SK-N-SH (cell line): ENCODE data around the gene ELANE. TPM values are rescaled to one million over a fixed set of nuclear protein-coding genes. Genes with fewer than 3 reads are reported as not detected.
A peak's percentile ranks its signal among the peaks of the same experiment; 100 is the strongest.
"Not testable (repeated sequence)": the region's sequence is repeated elsewhere in the genome, so short reads cannot be mapped to it uniquely, and the experiment has no call there.

Source experiments
- CTCF ChIA-PET: fragments of 300-600, 350-600 bp; formaldehyde crosslinking; extraction: SDS; loops from one replicate; lab custom pipeline; 2021; lab: Yijun Ruan, JAX
- POLR2A ChIA-PET: fragments of 350-600 bp; sonication (Branson Sonifier 250); formaldehyde crosslinking; extraction: SDS; loops from one replicate; lab custom pipeline; 2020; ENCODE audit warnings: antibody characterized with exemption, inconsistent platforms; lab: Yijun Ruan, JAX
- DNase-seq: peaks from one replicate; pipeline ENCODE4 v3.0.0; 2012
- H2AFZ ChIP-seq: fragments of 200-600 bp; sonication (generic); 2 replicates; pipeline ENCODE4 v1.8.1; 2016; ENCODE audit warnings: antibody characterized with exemption, mild to moderate bottlenecking, low read depth
- H3F3A ChIP-seq: fragments of 200-600 bp; sonication (generic); replicated peaks from 2 replicates; pipeline ENCODE3; 2016; ENCODE audit warnings: antibody characterized with exemption, mild to moderate bottlenecking; ENCODE audit not compliant: insufficient read depth
- H3K27ac ChIP-seq, 2 experiments: fragments of 200-500 bp in 1 of 2; fragments of 200-600 bp in 1 of 2; sonication (Bioruptor generic) in 1 of 2; sonication (generic), shearing (Covaris generic) in 1 of 2; 2 replicates each; pipeline versions ENCODE4 v1.5.1 to v1.6.1; 2014 to 2016; ENCODE audit warnings: low read depth in 2 of 2, inconsistent platforms in 1 of 2, low read length in 1 of 2, mild to moderate bottlenecking in 1 of 2, mixed read lengths in 1 of 2
- H3K27me3 ChIP-seq: fragments of 200-600 bp; sonication (generic), shearing (Covaris generic); 2 replicates; pipeline ENCODE4 v1.6.1; 2016; ENCODE audit warnings: mixed run types; ENCODE audit not compliant: insufficient read depth
- H3K36me3 ChIP-seq, 2 experiments: fragments of 200-500 bp in 1 of 2; fragments of 200-600 bp in 1 of 2; sonication (Bioruptor generic) in 1 of 2; sonication (generic) in 1 of 2; replicated peaks in 1 of 2; 2 replicates each; pipeline versions ENCODE3 to v1.5.1; 2014 to 2016; ENCODE audit warnings: low read length in 1 of 2, mild to moderate bottlenecking in 1 of 2; ENCODE audit not compliant: insufficient read depth in 2 of 2, control insufficient read depth in 1 of 2
- H3K4me1 ChIP-seq, 2 experiments: fragments of 200-500 bp in 1 of 2; fragments of 200-600 bp in 1 of 2; sonication (Bioruptor generic) in 1 of 2; sonication (generic), shearing (Covaris generic) in 1 of 2; 2 replicates each; pipeline versions ENCODE4 v1.5.1 to v1.6.1; 2014 to 2016; ENCODE audit warnings: low read depth in 1 of 2, low read length in 1 of 2, mixed run types in 1 of 2; ENCODE audit not compliant: insufficient read depth in 2 of 2, control insufficient read depth in 1 of 2
- H3K4me2 ChIP-seq: fragments of 200-600 bp; sonication (generic), shearing (Covaris generic); 2 replicates; pipeline ENCODE4 v1.6.1; 2017; ENCODE audit warnings: mixed run types
- H3K4me3 ChIP-seq, 2 experiments: fragments of 200-500 bp in 1 of 2; fragments of 200-600 bp in 1 of 2; sonication (Bioruptor generic) in 1 of 2; sonication (generic), shearing (Covaris generic) in 1 of 2; 2 replicates each; pipeline versions ENCODE4 v1.5.1 to v1.8.1; 2014 to 2016; ENCODE audit warnings: low read depth in 2 of 2, inconsistent platforms in 1 of 2, low read length in 1 of 2, mild to moderate bottlenecking in 1 of 2, mixed read lengths in 1 of 2, moderate library complexity in 1 of 2
- H3K79me2 ChIP-seq: fragments of 200-600 bp; sonication (generic); 2 replicates; pipeline ENCODE4 v1.8.1; 2017; ENCODE audit warnings: mild to moderate bottlenecking; ENCODE audit not compliant: insufficient read depth
- H3K9ac ChIP-seq: fragments of 200-600 bp; sonication (generic); 2 replicates; pipeline ENCODE4 v1.6.1; 2017; ENCODE audit warnings: mixed run types
- H3K9me2 ChIP-seq: fragments of 200-600 bp; sonication (generic); 2 replicates; pipeline ENCODE4 v1.6.1; 2017; ENCODE audit warnings: mixed run types
- H3K9me3 ChIP-seq: fragments of 200-600 bp; sonication (generic); 2 replicates; pipeline ENCODE4 v1.6.1; 2017; ENCODE audit warnings: mixed run types, mild to moderate bottlenecking, moderate library complexity
- H4K20me1 ChIP-seq: fragments of 200-600 bp; sonication (generic); 2 replicates; pipeline ENCODE4 v1.6.1; 2017; ENCODE audit warnings: mild to moderate bottlenecking, mixed run types; ENCODE audit not compliant: insufficient read depth
- CHD2 ChIP-seq: fragments of 150-350 bp; IDR thresholded peaks from 2 replicates; pipeline ENCODE4 v1.6.1; 2018; ENCODE audit warnings: low read length; ENCODE audit not compliant: partially characterized antibody
- EP300 ChIP-seq, 2 experiments: IDR thresholded peaks; 2 replicates each; pipeline versions ENCODE4 v1.4.0 to v1.6.1; 2012; ENCODE audit warnings: borderline replicate concordance in 1 of 2, low read depth in 1 of 2, low read length in 1 of 2
- FOXJ3 ChIP-seq: sonication (generic); formaldehyde crosslinking; IDR thresholded peaks from 2 replicates; pipeline ENCODE4 v1.5.1; 2020; ENCODE audit warnings: mild to moderate bottlenecking, missing genetic modification reagents
- GATA2 ChIP-seq: sonication (generic); formaldehyde crosslinking; IDR thresholded peaks from 2 replicates; pipeline ENCODE4 v1.5.0; 2020; ENCODE audit warnings: mild to moderate bottlenecking, missing genetic modification reagents
- MXI1 ChIP-seq: IDR thresholded peaks from 2 replicates; pipeline ENCODE4 v1.6.1; 2012; ENCODE audit warnings: mild to moderate bottlenecking, low read depth, low read length, improper control_type of control experiment
- RFX5 ChIP-seq: IDR thresholded peaks from 2 replicates; pipeline ENCODE4 v1.6.1; 2012; ENCODE audit warnings: mild to moderate bottlenecking, improper control_type of control experiment, low read length
- SIN3A ChIP-seq: IDR thresholded peaks from 2 replicates; pipeline ENCODE4 v1.6.1; 2012; ENCODE audit warnings: low read depth, mild to moderate bottlenecking, low read length, moderate library complexity, borderline replicate concordance
- TCF12 ChIP-seq: IDR thresholded peaks from 2 replicates; pipeline ENCODE4 v1.4.0; 2012
- WGBS: methylation state at CpG from one replicate; pipeline ENCODE4 v1.1.6; 2017; ENCODE audit warnings: low lambda C conversion rate; 5-methylcytosine and 5-hydroxymethylcytosine counted together
- polyA plus RNA-seq, 3 experiments: library from polyadenylated mRNA; depleted of rRNA; stranded (reverse); fragments of >200 nt; gene quantifications; 2 replicates each; pipeline ENCODE4 v1.2.3, GENCODE V29; 2012
- TF ChIP-seq, protein P1 (sequence below): IDR thresholded peaks from 2 replicates; pipeline ENCODE4 v1.6.1; 2012; ENCODE audit warnings: mild to moderate bottlenecking, low read depth, low read length, moderate library complexity

ELANE gene
- polyA plus RNA-seq, 1 of the 3 experiments (the other 2 are of a cell fraction) = not detected

DNA sequence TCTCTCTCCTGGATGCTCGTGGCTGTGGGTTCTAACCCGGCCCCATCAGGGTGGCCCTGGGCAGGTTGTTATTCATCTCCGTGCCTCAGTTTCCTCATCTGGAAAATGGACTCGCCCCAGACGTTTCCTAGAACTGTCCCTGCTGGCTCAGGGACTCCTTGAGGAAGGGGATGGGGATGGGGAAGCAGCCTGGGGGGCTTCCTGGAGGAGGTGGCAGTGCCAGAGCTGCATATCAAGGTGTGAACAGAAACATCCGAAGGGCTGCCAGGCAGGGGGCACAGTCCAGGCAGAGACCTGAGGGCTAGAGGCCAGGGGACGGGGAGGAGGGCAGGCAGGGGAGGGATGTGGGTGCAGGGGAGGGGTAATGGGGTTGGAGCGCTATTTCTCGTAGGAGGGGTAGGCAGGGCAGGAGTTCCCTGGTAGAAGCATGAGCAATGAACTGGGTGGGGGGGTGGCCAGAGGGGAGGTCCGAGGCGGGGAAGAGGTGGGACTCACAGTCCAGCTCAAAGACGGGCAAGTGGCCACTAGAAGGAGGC lies 3.6 kb upstream of the ELANE start (continued):
- TF ChIP-seq, protein P1, sequence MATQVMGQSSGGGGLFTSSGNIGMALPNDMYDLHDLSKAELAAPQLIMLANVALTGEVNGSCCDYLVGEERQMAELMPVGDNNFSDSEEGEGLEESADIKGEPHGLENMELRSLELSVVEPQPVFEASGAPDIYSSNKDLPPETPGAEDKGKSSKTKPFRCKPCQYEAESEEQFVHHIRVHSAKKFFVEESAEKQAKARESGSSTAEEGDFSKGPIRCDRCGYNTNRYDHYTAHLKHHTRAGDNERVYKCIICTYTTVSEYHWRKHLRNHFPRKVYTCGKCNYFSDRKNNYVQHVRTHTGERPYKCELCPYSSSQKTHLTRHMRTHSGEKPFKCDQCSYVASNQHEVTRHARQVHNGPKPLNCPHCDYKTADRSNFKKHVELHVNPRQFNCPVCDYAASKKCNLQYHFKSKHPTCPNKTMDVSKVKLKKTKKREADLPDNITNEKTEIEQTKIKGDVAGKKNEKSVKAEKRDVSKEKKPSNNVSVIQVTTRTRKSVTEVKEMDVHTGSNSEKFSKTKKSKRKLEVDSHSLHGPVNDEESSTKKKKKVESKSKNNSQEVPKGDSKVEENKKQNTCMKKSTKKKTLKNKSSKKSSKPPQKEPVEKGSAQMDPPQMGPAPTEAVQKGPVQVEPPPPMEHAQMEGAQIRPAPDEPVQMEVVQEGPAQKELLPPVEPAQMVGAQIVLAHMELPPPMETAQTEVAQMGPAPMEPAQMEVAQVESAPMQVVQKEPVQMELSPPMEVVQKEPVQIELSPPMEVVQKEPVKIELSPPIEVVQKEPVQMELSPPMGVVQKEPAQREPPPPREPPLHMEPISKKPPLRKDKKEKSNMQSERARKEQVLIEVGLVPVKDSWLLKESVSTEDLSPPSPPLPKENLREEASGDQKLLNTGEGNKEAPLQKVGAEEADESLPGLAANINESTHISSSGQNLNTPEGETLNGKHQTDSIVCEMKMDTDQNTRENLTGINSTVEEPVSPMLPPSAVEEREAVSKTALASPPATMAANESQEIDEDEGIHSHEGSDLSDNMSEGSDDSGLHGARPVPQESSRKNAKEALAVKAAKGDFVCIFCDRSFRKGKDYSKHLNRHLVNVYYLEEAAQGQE = no peak
- TF ChIP-seq FOXJ3 (CRISPR knock-in tag) (no peak), MXI1 (no peak), EP300 (IDR thresholded peaks at IDR 0.05; ENCODE audit: borderline replicate concordance in 1 of 2, low read depth in 1 of 2, low read length in 1 of 2) (no peak), CHD2 (no peak)

DNA sequence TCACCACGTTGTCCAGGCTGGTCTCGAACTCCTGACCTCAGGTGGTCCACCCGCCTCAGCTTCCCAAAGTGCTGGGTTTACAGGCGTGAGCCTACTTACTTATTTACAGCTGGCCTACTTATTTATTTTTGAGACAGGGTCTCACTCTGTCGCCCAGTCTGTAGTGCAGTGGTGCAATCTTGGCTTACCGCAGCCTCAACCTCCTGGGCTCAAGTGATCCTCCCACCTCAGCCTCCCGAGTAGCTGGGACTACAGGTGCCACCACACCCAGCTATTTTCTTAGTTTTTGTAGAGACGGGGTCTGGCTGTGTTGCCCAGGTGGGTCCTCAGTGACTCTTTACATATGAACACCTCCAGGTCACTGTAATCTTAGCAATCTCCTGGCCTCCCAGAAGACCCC lies 2.9 kb upstream of the ELANE start:
- H3K9me3 ChIP-seq, H3K27ac ChIP-seq, H3K9ac ChIP-seq, H3K4me3 ChIP-seq, H2AFZ ChIP-seq, DNase-seq, H4K20me1 ChIP-seq, H3K36me3 ChIP-seq, H3K4me1 ChIP-seq, H3K79me2 ChIP-seq, H3K4me2 ChIP-seq, POLR2A ChIA-PET, H3K9me2 ChIP-seq: not testable (repeated sequence)
- peaks cover 72% of the 10 kb centered on the region for H3K27me3 ChIP-seq
- peaks cover 18% of the 10 kb centered on the region for H3F3A ChIP-seq
- WGBS = 56% methylated on average over 8 of the region's 8 CpGs
- CTCF ChIA-PET = interaction anchor here (0.9 to 1.9 kb wide), 4 partner anchors 10 to 133 kb away, joined by 3 to 8 read pairs (median 4); partner anchors contain the start of gene CFD

DNA sequence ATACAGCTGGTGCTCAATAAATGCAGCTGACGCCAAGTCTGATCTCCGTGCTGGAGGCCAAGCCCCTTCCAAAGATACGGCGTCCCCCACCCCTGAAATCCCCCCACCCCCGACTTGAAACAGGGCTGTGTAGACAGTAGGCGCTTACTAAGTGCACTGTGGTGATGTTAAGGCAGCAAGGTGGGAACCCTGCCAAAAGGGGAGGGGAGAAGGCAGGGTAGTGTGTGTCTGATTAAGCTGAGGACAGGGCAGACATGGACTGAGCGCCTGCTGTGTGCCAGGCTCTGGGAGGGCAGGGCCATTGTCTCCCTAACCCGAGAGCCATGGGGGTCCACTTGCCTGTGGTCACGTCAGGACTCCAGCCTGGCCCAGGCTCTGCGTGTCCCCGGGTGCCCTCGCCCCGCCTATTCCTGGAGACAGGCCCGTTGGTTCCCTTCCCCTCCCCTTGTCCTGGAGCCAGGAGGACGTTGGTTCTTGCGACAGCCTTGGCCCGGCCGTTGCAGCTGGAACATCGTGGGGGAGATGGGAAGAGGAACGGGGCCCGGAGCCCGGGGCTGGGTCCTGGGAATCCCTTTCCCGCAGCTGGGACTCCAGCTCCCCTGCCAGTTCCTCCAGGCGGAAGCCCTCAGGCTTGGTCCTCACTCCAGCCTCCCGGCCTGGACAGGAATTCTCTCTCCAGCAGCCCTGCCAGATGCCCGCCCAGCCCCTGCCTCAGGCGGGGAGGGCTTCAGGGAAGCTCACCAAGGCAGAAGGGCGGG lies 1.7 kb upstream of the ELANE start:
- Histone ChIP-seq H3K4me3 (no peak overlapping the region), H3K9me2 (no peaks in the 10 kb centered on the region), H3K27ac (no peak overlapping the region), H3K9ac (no peak overlapping the region), H3K36me3 (no peaks in the 10 kb centered on the region), H3K27me3 (peaks cover 71% of the 10 kb centered on the region), H3K4me1 (peaks cover 0 to 8% of the 10 kb centered on the region in 2 experiments; a peak in 1 of 4 replicates), H3K79me2 (no peaks in the 10 kb centered on the region), H3K9me3 (no peaks in the 10 kb centered on the region), H4K20me1 (no peaks in the 10 kb centered on the region), H2AFZ (no peak overlapping the region), H3F3A (peaks cover 13% of the 10 kb centered on the region), H3K4me2 (peak overlapping the region; percentile 44; the same call in 1 of the 2 replicates)
- ChIA-PET CTCF (interaction anchor here (0.9 to 1.9 kb wide), 8 partner anchors 10 to 71 kb away, joined by 3 to 8 read pairs (median 4); partner anchors contain the start of gene CFD), POLR2A (interaction anchor here (0.9 kb wide), 1 partner anchor 54 kb away, joined by 3 read pairs; no protein-coding TSS in a partner anchor)
- no peak for TF ChIP-seq RFX5
- no peak for TF ChIP-seq SIN3A
- no peak for TF ChIP-seq GATA2 (CRISPR knock-in tag)
- TF ChIP-seq TCF12 = peak; percentile 19; the same call in 1 of the 2 replicates
- TF ChIP-seq EP300 (IDR thresholded peaks at IDR 0.05; ENCODE audit: borderline replicate concordance in 1 of 2, low read depth in 1 of 2, low read length in 1 of 2) = 0 out of 4 replicates have a peak, but pooled peaks of 1 of the 2 experiments have one; percentile 14
- DNase-seq = peak; percentile 80
- WGBS = 13% methylated on average over 18 of the region's 28 CpGs
